AG04450 (cell line): ENCODE measurements around the gene NCS1. TPM values are rescaled to one million over a fixed set of nuclear protein-coding genes. Genes with fewer than 3 reads are reported as not detected.

Experiments
- CTCF ChIA-PET: fragments of 300-600, 350-600 bp; formaldehyde crosslinking; extraction: SDS; loops from one replicate; lab custom pipeline; 2022; ENCODE audit warnings: antibody characterized with exemption, inconsistent platforms; lab: Charles Lee
- POLR2A ChIA-PET: fragments of 350-600 bp; formaldehyde crosslinking; extraction: SDS; loops from one replicate; lab custom pipeline; 2021; ENCODE audit warnings: antibody characterized with exemption, inconsistent platforms; lab: Yijun Ruan, JAX
- DNase-seq: peaks from one replicate; pipeline ENCODE4 v3.0.0-alpha.2; 2011; ENCODE audit warnings: low read depth, low spot score
- H3K27ac ChIP-seq: one replicate; pipeline ENCODE4 v1.5.1; 2012; ENCODE audit warnings: low read depth, low read length, control low read depth
- H3K27me3 ChIP-seq: one replicate; pipeline ENCODE4 v1.6.0; 2012; ENCODE audit warnings: low read length; ENCODE audit not compliant: control insufficient read depth, insufficient read depth
- H3K4me3 ChIP-seq: 2 replicates; pipeline ENCODE4 v1.5.1; 2011; ENCODE audit warnings: mild to moderate bottlenecking, low read depth, low read length, control low read depth
- H3K9me3 ChIP-seq: 2 replicates; pipeline ENCODE4 v1.5.1; 2012; ENCODE audit warnings: low read length; ENCODE audit not compliant: control insufficient read depth, insufficient read depth
- polyA plus RNA-seq: library from polyadenylated mRNA; depleted of rRNA; stranded (reverse); fragments of >200 nt; gene quantifications from 2 replicates; pipeline ENCODE4 v1.2.3, GENCODE V29; 2011
- TF ChIP-seq, protein P1 (sequence below): IDR thresholded peaks from 2 replicates; pipeline ENCODE4 v1.5.1; 2011; ENCODE audit warnings: low read depth, low read length, control low read depth, inconsistent platforms

NCS1 gene
- polyA plus RNA-seq, 1 experiment, result 68.3 TPM

DNA sequence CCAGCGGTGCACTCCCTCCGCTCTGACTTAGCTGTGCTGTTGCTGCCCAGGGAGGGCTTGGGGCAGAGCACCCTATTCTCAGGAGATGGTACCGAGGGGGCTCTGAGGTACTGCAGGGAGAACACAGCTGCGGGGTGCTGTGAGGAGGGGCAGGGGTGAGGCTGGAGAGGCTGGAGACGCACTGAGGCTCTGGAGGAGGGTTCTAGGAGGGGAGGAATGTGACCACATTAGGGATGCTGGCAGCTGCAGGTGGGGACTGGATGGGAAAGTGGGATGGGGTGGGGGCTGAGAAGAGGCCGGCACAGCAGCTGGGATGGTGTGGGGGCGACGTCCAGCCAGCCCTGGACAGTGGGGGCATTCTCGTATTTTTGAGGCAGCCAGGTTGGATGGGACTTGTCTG, 20.9 kb downstream of the NCS1 start:
- no peaks in the 10 kb centered on the region for H3K9me3 ChIP-seq
- ChIA-PET POLR2A (interaction anchor here (0.6 to 0.8 kb wide), 3 partner anchors 10 to 286 kb away, joined by 3 to 4 read pairs (median 3); no protein-coding TSS in a partner anchor), CTCF (interaction anchor here (1.2 kb wide), 1 partner anchor 49 kb away, joined by 5 read pairs; no protein-coding TSS in a partner anchor)
- TF ChIP-seq, protein P1, sequence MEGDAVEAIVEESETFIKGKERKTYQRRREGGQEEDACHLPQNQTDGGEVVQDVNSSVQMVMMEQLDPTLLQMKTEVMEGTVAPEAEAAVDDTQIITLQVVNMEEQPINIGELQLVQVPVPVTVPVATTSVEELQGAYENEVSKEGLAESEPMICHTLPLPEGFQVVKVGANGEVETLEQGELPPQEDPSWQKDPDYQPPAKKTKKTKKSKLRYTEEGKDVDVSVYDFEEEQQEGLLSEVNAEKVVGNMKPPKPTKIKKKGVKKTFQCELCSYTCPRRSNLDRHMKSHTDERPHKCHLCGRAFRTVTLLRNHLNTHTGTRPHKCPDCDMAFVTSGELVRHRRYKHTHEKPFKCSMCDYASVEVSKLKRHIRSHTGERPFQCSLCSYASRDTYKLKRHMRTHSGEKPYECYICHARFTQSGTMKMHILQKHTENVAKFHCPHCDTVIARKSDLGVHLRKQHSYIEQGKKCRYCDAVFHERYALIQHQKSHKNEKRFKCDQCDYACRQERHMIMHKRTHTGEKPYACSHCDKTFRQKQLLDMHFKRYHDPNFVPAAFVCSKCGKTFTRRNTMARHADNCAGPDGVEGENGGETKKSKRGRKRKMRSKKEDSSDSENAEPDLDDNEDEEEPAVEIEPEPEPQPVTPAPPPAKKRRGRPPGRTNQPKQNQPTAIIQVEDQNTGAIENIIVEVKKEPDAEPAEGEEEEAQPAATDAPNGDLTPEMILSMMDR, result no peak
- no peak overlapping the region for H3K27ac ChIP-seq
- no peak for DNase-seq
- no peak overlapping the region for H3K4me3 ChIP-seq
- H3K27me3 ChIP-seq, result no peaks in the 10 kb centered on the region

DNA sequence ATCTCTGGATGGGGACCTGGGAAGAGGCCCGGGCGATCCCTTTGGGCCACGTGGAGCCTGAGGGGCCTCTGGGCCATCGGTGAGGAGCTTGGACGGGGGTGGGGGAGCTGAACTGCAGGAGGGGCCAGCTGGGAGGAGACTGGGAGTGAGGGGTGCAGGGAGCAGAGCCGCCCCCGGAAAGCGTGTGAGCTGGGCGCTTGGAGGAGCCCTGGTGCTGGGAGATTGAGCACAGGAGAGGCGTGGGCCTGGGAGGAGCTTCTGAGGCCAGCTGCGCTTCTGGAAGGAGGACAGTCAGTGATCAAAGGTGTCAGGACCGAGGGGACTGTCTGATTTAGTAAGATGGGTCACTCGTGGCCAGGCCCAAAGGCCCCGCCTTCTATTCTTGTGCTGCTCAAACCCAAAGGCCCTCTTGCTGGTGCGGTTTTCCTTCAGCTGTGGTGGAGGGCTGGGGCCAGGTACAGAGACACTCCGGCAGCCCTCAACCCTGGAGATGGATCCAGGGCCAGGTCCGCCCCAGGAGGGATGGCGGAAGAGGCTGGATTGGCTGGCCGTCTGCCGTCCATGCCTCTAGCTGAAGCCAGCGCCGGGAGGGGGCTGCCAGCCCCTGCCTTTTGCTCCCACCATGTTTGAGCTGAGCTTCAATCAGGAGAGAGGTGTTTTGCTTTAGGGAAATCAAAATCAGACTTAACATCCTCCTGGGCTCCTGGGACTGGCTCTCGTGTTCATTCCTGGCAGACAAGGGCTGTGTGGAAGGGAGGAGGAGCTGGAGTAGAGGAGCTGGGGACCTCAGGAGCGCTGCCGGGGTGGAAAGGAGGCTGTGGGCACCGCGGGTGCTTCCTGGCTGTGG, 21.6 kb downstream of the NCS1 start:
- no peak overlapping the region for H3K4me3 ChIP-seq

DNA sequence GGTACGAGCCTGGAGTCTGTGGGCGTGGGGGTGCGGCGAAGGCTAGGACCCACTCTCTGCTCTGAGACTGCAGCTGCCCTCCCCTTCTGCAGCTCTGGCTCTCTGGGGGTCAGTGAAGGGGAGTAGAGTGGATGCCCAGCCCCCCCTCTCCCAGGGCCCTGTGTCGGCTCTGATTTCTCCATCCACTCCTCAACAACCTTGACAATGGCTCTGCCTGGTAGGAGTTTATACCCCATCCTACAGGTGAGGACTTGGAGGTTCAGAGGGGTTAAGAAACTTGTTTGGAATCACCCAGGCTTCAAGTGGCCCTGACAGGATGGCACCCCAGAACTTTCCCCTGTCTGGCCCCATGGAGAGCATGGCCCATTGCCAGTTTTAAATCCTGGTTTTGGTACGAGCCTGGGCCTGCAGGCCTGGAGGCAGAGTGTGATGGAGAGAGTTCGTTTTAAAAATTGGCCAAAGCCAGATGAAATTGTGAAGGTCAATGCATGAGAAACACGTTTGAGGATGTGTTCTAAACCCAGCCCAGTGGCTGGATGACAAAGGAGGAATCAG, 22.3 kb downstream of the NCS1 start:
- ChIA-PET CTCF (interaction anchor here (1.0 to 1.2 kb wide), 2 partner anchors 48 to 87 kb away, joined by 3 to 5 read pairs; no protein-coding TSS in a partner anchor), POLR2A (interaction anchor here (0.6 kb wide), 1 partner anchor 69 kb away, joined by 3 read pairs; no protein-coding TSS in a partner anchor)
- TF ChIP-seq, protein P1, result no peak
- Histone ChIP-seq H3K4me3 (no peak overlapping the region), H3K9me3 (no peaks in the 10 kb centered on the region), H3K27ac (no peak overlapping the region), H3K27me3 (no peaks in the 10 kb centered on the region)
- no peak for DNase-seq

More for the DNA sequence above, 21.6 kb downstream of the NCS1 start:
- no peaks in the 10 kb centered on the region for H3K9me3 ChIP-seq
- no peaks in the 10 kb centered on the region for H3K27me3 ChIP-seq
- H3K27ac ChIP-seq, result no peak overlapping the region
- TF ChIP-seq, protein P1, result no peak
- CTCF ChIA-PET, result interaction anchor here (1.0 to 1.2 kb wide), 2 partner anchors 49 to 86 kb away, joined by 3 to 5 read pairs; no protein-coding TSS in a partner anchor
- POLR2A ChIA-PET, result interaction anchor here (0.5 to 0.8 kb wide), 5 partner anchors 10 to 529 kb away, joined by 3 to 4 read pairs (median 3); no protein-coding TSS in a partner anchor
- DNase-seq, result no peak

DNA sequence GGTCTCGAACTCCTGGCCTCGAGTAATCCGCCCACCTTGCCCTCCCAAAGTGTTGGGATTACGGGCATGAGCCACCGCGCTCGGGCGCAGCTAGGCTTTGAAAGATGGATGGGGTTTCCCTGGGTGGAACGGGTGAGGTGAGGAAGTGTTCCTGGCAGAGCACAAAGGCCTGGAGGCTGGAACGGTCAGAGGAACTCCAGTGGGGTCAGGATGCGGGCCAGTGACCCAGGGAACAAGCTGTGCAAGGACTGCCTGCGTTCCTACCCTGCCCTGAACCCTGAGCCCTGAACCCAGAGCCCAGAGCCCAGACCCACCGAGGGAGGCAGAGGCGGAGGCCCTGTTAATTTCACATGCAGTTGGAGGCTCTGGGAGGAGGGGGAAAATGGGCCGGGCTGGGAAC, 23.4 kb downstream of the NCS1 start:
- CTCF ChIA-PET, result no interaction called here
- TF ChIP-seq, protein P1, result no peak
- POLR2A ChIA-PET, result no interaction called here
- DNase-seq, result no peak
- no peaks in the 10 kb centered on the region for H3K27me3 ChIP-seq
- H3K9me3 ChIP-seq, result no peaks in the 10 kb centered on the region
- H3K27ac ChIP-seq, result no peak overlapping the region
- H3K4me3 ChIP-seq, result no peak overlapping the region

DNA sequence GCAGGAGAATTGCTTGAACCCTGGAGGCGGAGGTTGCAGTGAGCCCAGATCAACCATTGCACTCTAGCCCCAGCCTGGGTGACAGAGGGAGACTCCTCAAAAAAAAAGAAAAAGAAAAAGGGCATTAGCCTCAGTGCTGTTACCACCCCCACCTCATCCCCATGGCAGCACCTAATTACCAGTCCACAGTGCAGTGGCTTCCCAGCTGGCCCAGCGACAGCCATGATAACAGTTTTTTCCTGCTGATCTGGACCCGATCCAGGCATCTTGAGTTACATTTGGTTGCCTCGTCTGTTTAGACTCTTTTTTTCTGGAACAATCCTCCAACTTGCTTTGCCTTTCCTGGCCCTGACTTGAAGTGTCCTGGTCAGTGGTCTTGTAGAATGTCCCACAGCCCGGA, 24.4 kb downstream of the NCS1 start:
- POLR2A ChIA-PET, result no interaction called here
- Histone ChIP-seq H3K27me3 (no peaks in the 10 kb centered on the region), H3K9me3 (no peaks in the 10 kb centered on the region), H3K4me3 (no peak overlapping the region), H3K27ac (no peak overlapping the region)
- no peak for DNase-seq
- TF ChIP-seq, protein P1, result no peak
- CTCF ChIA-PET, result no interaction called here
